Esophagus squamous epithelium (tissue), 4 donors: ENCODE measurements around the gene LGR4.

Source experiments
- POLR2A ChIP-seq, 4 donors: fragments of 450-650 bp; IDR thresholded peaks; one replicate each; pipeline ENCODE4 v1.6.1; 2017; ENCODE audit warnings: antibody characterized with exemption in 4 of 4, mild to moderate bottlenecking in 4 of 4, moderate library complexity in 3 of 4
- TF ChIP-seq, protein P1 (sequence below), 6 experiments: fragments of 450-650 bp in 4 of 6; fragments of 200-600 bp in 2 of 6; sonication (generic) in 2 of 6; IDR thresholded peaks; one replicate each; pipeline ENCODE4 v1.5.1; 2016 to 2019; ENCODE audit warnings: antibody characterized with exemption in 6 of 6, mild to moderate bottlenecking in 4 of 6, moderate library complexity in 4 of 6

DNA sequence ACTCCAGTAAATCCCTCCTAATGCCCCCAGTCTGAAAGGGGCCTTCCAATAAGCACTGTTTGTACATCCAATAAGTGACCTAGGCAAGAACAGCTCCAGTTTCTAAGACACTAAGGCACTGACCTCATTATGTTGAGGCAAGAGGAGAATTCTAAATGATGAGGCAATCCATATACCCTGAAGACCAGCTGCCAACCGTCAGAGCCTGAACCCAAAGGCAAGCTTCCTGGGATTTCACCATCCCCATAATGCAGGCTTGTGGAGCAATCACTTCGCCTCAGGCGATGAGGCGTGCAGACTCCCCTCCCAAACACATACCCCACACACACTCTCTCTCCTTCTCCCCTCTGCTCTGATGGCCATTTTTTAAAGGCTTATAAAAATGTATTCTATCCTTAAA, 49.5 kb downstream of the LGR4 start:
- no peak for TF ChIP-seq POLR2A (IDR thresholded peaks at IDR 0.05)
- TF ChIP-seq, protein P1, sequence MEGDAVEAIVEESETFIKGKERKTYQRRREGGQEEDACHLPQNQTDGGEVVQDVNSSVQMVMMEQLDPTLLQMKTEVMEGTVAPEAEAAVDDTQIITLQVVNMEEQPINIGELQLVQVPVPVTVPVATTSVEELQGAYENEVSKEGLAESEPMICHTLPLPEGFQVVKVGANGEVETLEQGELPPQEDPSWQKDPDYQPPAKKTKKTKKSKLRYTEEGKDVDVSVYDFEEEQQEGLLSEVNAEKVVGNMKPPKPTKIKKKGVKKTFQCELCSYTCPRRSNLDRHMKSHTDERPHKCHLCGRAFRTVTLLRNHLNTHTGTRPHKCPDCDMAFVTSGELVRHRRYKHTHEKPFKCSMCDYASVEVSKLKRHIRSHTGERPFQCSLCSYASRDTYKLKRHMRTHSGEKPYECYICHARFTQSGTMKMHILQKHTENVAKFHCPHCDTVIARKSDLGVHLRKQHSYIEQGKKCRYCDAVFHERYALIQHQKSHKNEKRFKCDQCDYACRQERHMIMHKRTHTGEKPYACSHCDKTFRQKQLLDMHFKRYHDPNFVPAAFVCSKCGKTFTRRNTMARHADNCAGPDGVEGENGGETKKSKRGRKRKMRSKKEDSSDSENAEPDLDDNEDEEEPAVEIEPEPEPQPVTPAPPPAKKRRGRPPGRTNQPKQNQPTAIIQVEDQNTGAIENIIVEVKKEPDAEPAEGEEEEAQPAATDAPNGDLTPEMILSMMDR (IDR thresholded peaks at IDR 0.05) = no peak
